Endothelial cell (in vitro differentiated cells): ENCODE measurements around the gene KCNH2. TPM values are rescaled to one million over a fixed set of nuclear protein-coding genes. Genes with fewer than 3 reads are reported as not detected.

Experiments
- DNase-seq: peaks from one replicate; pipeline ENCODE4 v3.0.0; 2021; ENCODE audit warnings: low spot score
- H3K27ac Mint-ChIP-seq: one replicate; pipeline ENCODE4 v1.8.0; 2021; ENCODE audit warnings: mixed read lengths, inconsistent platforms; ENCODE audit not compliant: unreplicated experiment
- H3K27me3 Mint-ChIP-seq: one replicate; pipeline ENCODE4 v1.8.0; 2021; ENCODE audit warnings: mild to moderate bottlenecking, moderate library complexity, mixed read lengths, inconsistent platforms; ENCODE audit not compliant: unreplicated experiment
- H3K36me3 Mint-ChIP-seq: one replicate; pipeline ENCODE4 v1.8.0; 2021; ENCODE audit warnings: mild to moderate bottlenecking, low read depth, mixed read lengths, inconsistent platforms; ENCODE audit not compliant: unreplicated experiment
- H3K4me1 Mint-ChIP-seq: one replicate; pipeline ENCODE4 v1.8.0; 2021; ENCODE audit warnings: mild to moderate bottlenecking, mixed read lengths, inconsistent platforms; ENCODE audit not compliant: unreplicated experiment
- H3K4me3 Mint-ChIP-seq: one replicate; pipeline ENCODE4 v1.8.0; 2021; ENCODE audit warnings: mild to moderate bottlenecking, mixed read lengths, inconsistent platforms; ENCODE audit not compliant: unreplicated experiment
- H3K9me3 Mint-ChIP-seq: one replicate; pipeline ENCODE4 v1.8.0; 2021; ENCODE audit warnings: mixed read lengths, inconsistent platforms; ENCODE audit not compliant: unreplicated experiment
- CTCF ChIP-seq: fragments of 200-600 bp; sonication (generic); IDR thresholded peaks from one replicate; pipeline ENCODE4 v1.5.0; 2021; ENCODE audit warnings: antibody characterized with exemption; ENCODE audit not compliant: unreplicated experiment
- total RNA-seq: library from RNA; stranded (reverse); fragmentation: NEBNext Ultra II Directional; extraction: Animal tissue kit (Norgen Biotek cat#: 25700); gene quantifications from one replicate; pipeline ENCODE4 v1.2.1, GENCODE V29; 2021; ENCODE audit not compliant: unreplicated experiment

The KCNH2 gene
- total RNA-seq, 1 donor from 2014 or later: 3.4 TPM

- Mint-ChIP-seq H3K27me3 (peaks cover 6% of the 10 kb centered on the region), H3K27ac (no peak overlapping the region), H3K36me3 (peaks cover 5% of the 10 kb centered on the region), H3K4me3 (no peak overlapping the region), H3K4me1 (no peaks in the 10 kb centered on the region), H3K9me3 (no peaks in the 10 kb centered on the region)
- TF ChIP-seq CTCF: no peak
- no peak for DNase-seq
These were observed 60.2 kb downstream of the KCNH2 start for GRCh38 chr7:150917969-150918368.

DNA sequence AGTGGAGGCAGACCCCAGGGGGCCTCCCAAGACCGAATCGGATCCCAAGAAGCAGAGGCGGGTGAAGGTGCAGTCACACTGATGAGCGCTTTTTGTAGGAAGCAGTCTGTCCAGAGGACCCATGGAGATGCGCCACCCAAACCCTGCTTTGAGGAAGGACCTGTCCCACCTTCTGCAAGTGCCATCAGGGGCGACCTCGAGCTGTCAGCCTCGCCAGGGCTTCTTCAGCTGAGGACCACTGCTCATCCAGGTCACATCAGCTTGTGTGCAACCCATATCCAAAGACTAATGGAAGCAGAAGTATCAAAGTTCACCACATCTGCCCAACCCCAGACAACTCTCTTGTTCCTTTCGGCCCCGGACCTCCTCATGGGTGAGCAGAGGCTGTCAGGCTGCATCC is 61.5 kb downstream of the KCNH2 start:
- peaks cover 5% of the 10 kb centered on the region for H3K36me3 Mint-ChIP-seq
- H3K4me3 Mint-ChIP-seq: no peak overlapping the region
- H3K4me1 Mint-ChIP-seq: no peaks in the 10 kb centered on the region
- no peak for TF ChIP-seq CTCF
- no peak overlapping the region for H3K27ac Mint-ChIP-seq
- DNase-seq: no peak
- H3K9me3 Mint-ChIP-seq: no peaks in the 10 kb centered on the region
- peaks cover 6% of the 10 kb centered on the region for H3K27me3 Mint-ChIP-seq

DNA sequence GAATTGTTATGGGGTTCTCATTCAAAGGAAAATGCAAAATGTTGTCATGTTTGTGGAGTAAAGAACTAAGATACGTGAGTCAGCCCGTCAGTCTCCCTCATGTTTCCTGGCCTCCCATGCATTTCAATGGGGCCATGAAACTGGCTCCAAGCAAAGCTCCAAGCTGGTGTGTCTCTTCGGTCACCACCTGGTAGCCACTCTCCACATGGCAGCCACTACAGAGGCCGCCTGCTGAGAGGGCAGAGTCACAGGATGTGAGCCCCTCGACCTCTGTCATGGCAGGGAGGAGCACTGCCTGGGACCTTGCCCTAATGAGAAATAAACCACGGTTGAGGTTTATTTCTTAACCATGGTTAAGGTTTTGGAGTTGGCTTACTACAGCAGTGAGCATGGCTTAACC is 63.2 kb downstream of the KCNH2 start:
- no peak overlapping the region for H3K4me3 Mint-ChIP-seq
- H3K9me3 Mint-ChIP-seq: no peaks in the 10 kb centered on the region
- peaks cover 9% of the 10 kb centered on the region for H3K27me3 Mint-ChIP-seq
- DNase-seq: no peak
- H3K36me3 Mint-ChIP-seq: peaks cover 9% of the 10 kb centered on the region
- peaks cover 11% of the 10 kb centered on the region for H3K4me1 Mint-ChIP-seq
- no peak overlapping the region for H3K27ac Mint-ChIP-seq
- no peak for TF ChIP-seq CTCF

GRCh38 chr7:150914196-150914595 is 63.9 kb downstream of the KCNH2 start:
- H3K27ac Mint-ChIP-seq: no peak overlapping the region
- H3K36me3 Mint-ChIP-seq: peaks cover 12% of the 10 kb centered on the region
- H3K27me3 Mint-ChIP-seq: peaks cover 10% of the 10 kb centered on the region
- DNase-seq: no peak
- H3K9me3 Mint-ChIP-seq: no peaks in the 10 kb centered on the region
- no peak for TF ChIP-seq CTCF
- H3K4me3 Mint-ChIP-seq: no peak overlapping the region
- H3K4me1 Mint-ChIP-seq: peaks cover 14% of the 10 kb centered on the region

DNA sequence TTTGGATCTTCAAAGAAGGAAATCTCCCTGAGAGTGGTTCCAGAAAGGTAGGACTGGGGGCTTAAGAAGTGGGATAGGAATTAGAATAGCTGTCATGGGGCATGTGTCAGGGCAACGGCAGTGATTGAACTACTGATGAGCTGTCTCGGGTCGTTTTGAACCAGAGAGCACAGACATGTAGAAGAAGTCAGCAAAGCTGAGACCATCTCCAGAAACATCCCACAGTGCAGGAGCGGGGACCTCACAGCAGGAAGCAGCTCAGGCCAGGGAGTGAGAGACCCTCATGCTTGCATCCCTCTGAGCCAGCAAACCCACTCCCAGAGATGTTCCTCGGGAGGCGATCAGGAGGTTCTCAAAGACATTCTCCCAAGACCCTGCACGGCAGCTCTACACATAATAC is 65.7 kb downstream of the KCNH2 start:
- no peak for DNase-seq
- H3K36me3 Mint-ChIP-seq: peaks cover 12% of the 10 kb centered on the region
- peaks cover 12% of the 10 kb centered on the region for H3K27me3 Mint-ChIP-seq
- no peak for TF ChIP-seq CTCF
- no peak overlapping the region for H3K27ac Mint-ChIP-seq
- no peaks in the 10 kb centered on the region for H3K9me3 Mint-ChIP-seq
- H3K4me3 Mint-ChIP-seq: no peak overlapping the region
- peaks cover 14% of the 10 kb centered on the region for H3K4me1 Mint-ChIP-seq
